Adrenal gland (tissue), 12 donors: ENCODE measurements around the gene MAN1B1. TPM values are rescaled to one million over a fixed set of nuclear protein-coding genes. Genes with fewer than 3 reads are reported as not detected.
"Not testable (repeated sequence)": the region's sequence is repeated elsewhere in the genome, so short reads cannot be mapped to it uniquely, and the experiment has no call there.

Source experiments
- DNase-seq, 7 donors: peaks; one replicate each; pipeline ENCODE4 v3.0.0-alpha.2; 2019 to 2020
- H3K27ac ChIP-seq, 5 donors: fragments of 200-600 bp; sonication (generic) in 4 of 5; 1 replicate in 3 of 5; 2 replicates in 2 of 5; pipeline versions ENCODE4 v1.5.1 to v1.8.0; 2016 to 2020; ENCODE audit warnings: mild to moderate bottlenecking in 1 of 5
- H3K27me3 ChIP-seq: fragments of 200-600 bp; 2 replicates; pipeline ENCODE4 v1.8.0; 2021
- H3K36me3 ChIP-seq, 2 donors: fragments of 200-600 bp; replicated peaks in 1 of 2; 1 replicate in 1 of 2; 2 replicates in 1 of 2; pipeline versions ENCODE4 v1.5.1 to v1.8.0; 2018 to 2022
- H3K4me1 ChIP-seq, 2 donors: fragments of 200-600 bp; replicated peaks in 1 of 2; 1 replicate in 1 of 2; 2 replicates in 1 of 2; pipeline versions ENCODE4 v1.5.1 to v1.8.0; 2018 to 2021
- H3K4me3 ChIP-seq, 4 donors: fragments of 200-600 bp; sonication (generic) in 3 of 4; one replicate each; pipeline ENCODE4 v1.5.1; 2016 to 2018
- H3K9me3 ChIP-seq, 3 donors: fragments of 200-600 bp; sonication (generic) in 1 of 3; replicated peaks in 1 of 3; 1 replicate in 2 of 3; 2 replicates in 1 of 3; pipeline versions ENCODE4 v1.5.1 to v1.8.0; 2016 to 2021
- POLR2A ChIP-seq, 2 donors: fragments of 450-650 bp; IDR thresholded peaks; one replicate each; pipeline ENCODE4 v1.6.1; 2017; ENCODE audit warnings: antibody characterized with exemption in 2 of 2, mild to moderate bottlenecking in 2 of 2, moderate library complexity in 1 of 2
- WGBS, 4 donors: extraction: QIAGEN DNeasy Blood & Tissue Kit in 2 of 4; methylation state at CpG; one replicate each; pipeline versions ENCODE4 v1.1.5 to v1.1.7; 2013 to 2017; 5-methylcytosine and 5-hydroxymethylcytosine counted together
- intact Hi-C, 2 donors: fragments of 100-400 bp; cut with DNase I; formaldehyde crosslinking; loops; one replicate each; pipeline versions ENCODE4 v1.14.1 to v1.15.0; 2022 to 2023
- polyA plus RNA-seq, 3 donors: library from polyadenylated mRNA; stranded (reverse); fragments of 200-250 nt in 2 of 3; fragments of 350-450 nt in 1 of 3; fragmentation: Illumina TruSeq in 1 of 3; extraction: RNeasy Lipid Tissue Mini Kit (QIAGEN cat#74804) in 1 of 3; gene quantifications; one replicate each; pipeline ENCODE4 v1.2.3, GENCODE V29; 2013 to 2014
- total RNA-seq, 9 donors: library from RNA; depleted of rRNA in 4 of 9; stranded (reverse); fragments of >200 nt in 4 of 9; fragments of 120-200 nt in 1 of 9; fragmentation: NEBNext Ultra II Directional in 1 of 9; extraction: Animal tissue kit (Norgen Biotek cat#: 25700) in 1 of 9; gene quantifications; one replicate each; pipeline versions ENCODE4 v1.1.0 to v1.2.4, GENCODE V29; 2013 to 2023
- TF ChIP-seq, protein P1 (sequence below), 6 experiments: fragments of 450-650 bp in 4 of 6; fragments of 200-600 bp in 2 of 6; sonication (generic) in 1 of 6; IDR thresholded peaks; 1 replicate in 5 of 6; 2 replicates in 1 of 6; pipeline versions ENCODE4 v1.5.1 to v1.8.0; 2016 to 2021; ENCODE audit warnings: antibody characterized with exemption in 6 of 6, mild to moderate bottlenecking in 2 of 6, moderate library complexity in 1 of 6
- donor health status: healthy with polysubstance abuse.
- donor health status: Bipolar disorder and iron deficiency.
- donor health status: DM: yes; HTN: yes; CAD: no.
- donor health status: DM: no; HTN: no; CAD: no.
- donor health status: DM: no; HTN: no; CAD: no.
- donor health status: DM: yes; HTN: yes; CAD: no.

MAN1B1 gene
- total and polyA plus RNA-seq, 12 donors, result 44.4 to 138 (median 67.9) TPM

DNA sequence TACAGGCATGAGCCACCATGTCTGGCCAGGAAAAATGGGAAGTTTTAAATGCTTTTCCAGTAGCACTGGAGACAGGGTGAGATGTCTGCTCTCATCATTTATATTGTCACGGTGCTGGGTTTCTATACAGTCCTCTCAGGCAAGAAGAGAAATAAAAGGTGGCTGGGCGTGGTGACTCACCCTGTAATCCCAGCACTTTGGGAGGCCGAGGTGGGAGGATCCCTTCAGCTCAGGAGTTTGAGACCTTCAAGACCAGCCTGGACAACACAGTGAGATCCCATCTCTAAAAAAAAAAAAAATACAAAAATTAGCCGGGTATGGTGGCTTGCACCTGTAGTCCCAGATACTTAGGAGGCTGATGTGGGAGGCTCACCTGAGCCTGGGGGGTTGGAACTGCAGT, 47.4 kb downstream of the MAN1B1 start:
- intact Hi-C loops, result no loop called here
- Histone ChIP-seq H3K4me1 (peaks cover 5 to 9% of the 10 kb centered on the region in 2 donors), H3K4me3 (no peak overlapping the region), H3K36me3 (no peaks in the 10 kb centered on the region), H3K9me3 (no peaks in the 10 kb centered on the region), H3K27ac (no peak overlapping the region), H3K27me3 (peaks cover 38% of the 10 kb centered on the region)
- 68 to 87% (median 78%) methylated on average over 4 of the region's 4 CpGs for WGBS, 4 donors
- no peak for DNase-seq
- TF ChIP-seq, protein P1, sequence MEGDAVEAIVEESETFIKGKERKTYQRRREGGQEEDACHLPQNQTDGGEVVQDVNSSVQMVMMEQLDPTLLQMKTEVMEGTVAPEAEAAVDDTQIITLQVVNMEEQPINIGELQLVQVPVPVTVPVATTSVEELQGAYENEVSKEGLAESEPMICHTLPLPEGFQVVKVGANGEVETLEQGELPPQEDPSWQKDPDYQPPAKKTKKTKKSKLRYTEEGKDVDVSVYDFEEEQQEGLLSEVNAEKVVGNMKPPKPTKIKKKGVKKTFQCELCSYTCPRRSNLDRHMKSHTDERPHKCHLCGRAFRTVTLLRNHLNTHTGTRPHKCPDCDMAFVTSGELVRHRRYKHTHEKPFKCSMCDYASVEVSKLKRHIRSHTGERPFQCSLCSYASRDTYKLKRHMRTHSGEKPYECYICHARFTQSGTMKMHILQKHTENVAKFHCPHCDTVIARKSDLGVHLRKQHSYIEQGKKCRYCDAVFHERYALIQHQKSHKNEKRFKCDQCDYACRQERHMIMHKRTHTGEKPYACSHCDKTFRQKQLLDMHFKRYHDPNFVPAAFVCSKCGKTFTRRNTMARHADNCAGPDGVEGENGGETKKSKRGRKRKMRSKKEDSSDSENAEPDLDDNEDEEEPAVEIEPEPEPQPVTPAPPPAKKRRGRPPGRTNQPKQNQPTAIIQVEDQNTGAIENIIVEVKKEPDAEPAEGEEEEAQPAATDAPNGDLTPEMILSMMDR (IDR thresholded peaks at IDR 0.05), result no peak
- TF ChIP-seq POLR2A (IDR thresholded peaks at IDR 0.05), result no peak

DNA sequence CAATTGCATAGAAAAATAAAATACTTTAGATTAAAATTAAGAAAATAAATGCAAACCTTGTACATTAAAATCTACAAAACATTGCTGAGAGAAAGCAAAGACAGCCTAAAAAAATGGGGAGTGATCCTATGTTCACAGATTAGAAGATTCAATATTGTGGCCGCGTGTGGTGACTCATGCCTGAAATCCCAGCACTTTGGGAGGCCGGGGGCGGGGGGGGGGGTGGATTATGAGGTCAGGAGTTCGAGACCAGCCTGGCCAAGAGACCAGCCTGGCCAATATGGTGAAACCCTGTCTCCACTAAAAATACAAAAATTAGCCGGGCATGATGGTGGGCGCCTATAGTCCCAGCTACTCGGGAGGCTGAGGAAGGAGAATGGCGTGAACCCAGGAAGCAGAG, 48.4 kb downstream of the MAN1B1 start:
- DNase-seq, H3K27ac ChIP-seq, H3K36me3 ChIP-seq, intact Hi-C loops, H3K4me3 ChIP-seq, H3K4me1 ChIP-seq, H3K9me3 ChIP-seq: not testable (repeated sequence)
- WGBS, 4 donors, result 74 to 79% (median 78%) methylated on average over 9 of the region's 9 CpGs
- peaks cover 48% of the 10 kb centered on the region for H3K27me3 ChIP-seq

DNA sequence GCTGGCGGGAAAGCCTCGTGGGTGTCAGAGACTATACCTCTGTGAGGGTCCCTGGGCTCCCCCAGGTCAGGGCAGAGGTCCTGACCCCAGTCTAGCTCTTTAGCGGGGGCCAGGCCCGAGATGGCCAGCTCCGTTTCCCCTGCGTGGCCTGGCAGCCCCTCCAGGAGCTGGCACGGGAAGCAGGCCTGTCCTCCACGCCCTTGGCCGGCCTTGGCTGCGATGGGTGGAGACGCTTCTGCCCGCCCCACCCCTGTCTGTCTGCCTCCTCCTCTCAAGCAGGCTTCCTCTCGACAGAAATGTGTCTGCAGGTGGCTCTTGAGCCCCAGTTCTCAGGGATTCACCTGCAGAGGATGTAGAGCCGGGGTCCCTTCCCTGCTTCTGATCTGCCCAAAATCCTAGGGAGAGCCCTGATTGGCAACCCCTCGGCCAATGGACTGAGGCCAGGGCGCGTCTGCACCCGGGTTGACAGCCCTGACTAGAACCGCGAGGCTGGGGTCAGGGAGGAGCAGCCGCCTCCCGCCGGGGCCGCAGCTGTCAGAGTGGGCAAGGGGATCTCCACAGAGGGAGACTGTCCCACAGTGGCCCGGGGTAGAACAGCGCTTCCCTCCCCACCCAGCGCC, 49.6 kb downstream of the MAN1B1 start:
- H3K27me3 ChIP-seq, result peaks cover 60% of the 10 kb centered on the region
- H3K9me3 ChIP-seq, result no peaks in the 10 kb centered on the region
- H3K4me3 ChIP-seq, result no peak overlapping the region
- no peaks in the 10 kb centered on the region for H3K36me3 ChIP-seq
- H3K27ac ChIP-seq, result no peak overlapping the region
- TF ChIP-seq, protein P1 (IDR thresholded peaks at IDR 0.05), result no peak
- TF ChIP-seq POLR2A (IDR thresholded peaks at IDR 0.05), result no peak
- peak in 1 of 7 donors; percentile 27 for DNase-seq
- intact Hi-C loops, result no loop called here
- 0 to 28% (median 24%) methylated on average over 3 to 27 of the region's 27 CpGs for WGBS, 4 donors
- H3K4me1 ChIP-seq, result peaks cover 0 to 4% of the 10 kb centered on the region in 2 donors

DNA sequence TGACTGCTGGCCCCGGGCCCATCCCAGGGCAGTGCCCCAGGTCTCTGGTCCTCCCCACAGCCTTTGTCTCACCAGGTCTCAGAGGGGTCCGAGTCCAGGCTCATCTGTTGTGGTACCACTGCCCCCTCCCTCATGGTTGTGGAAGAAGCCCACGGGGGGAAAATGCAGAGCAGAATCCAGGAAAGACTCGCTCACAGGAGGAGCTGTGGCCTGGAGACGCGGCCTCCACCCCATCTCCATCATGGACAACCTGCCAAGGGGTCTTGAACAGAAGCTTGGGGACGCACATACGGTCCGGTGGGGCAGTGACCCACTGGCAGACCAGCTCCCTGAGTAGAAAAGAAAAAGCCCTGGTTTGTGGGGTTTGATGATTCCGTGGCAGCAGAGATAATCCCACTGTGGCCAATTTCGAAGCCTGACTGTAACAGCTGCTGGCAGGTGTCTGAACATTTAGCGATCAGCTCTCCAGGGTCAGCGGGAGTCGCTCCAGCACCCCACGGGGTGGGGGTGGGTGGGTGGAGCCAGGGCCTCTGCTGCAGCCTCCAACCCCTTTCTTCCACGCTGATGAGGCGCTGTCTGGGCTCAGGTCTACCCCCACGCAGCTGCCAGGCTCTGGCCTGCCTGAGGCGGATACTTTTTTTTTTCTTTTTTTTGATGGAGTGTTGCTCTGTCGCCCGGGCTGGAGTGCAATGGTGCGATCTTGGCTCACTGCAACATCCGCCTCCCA, 50.3 kb downstream of the MAN1B1 start:
- DNase-seq, result no peak

More for the DNA sequence above, 50.3 kb downstream of the MAN1B1 start:
- Histone ChIP-seq H3K4me1 (peaks cover 0 to 4% of the 10 kb centered on the region in 2 donors), H3K27ac (no peak overlapping the region), H3K9me3 (no peaks in the 10 kb centered on the region), H3K27me3 (peaks cover 67% of the 10 kb centered on the region), H3K36me3 (no peaks in the 10 kb centered on the region), H3K4me3 (no peak overlapping the region)
- TF ChIP-seq, protein P1 (IDR thresholded peaks at IDR 0.05), result no peak
- no peak for TF ChIP-seq POLR2A (IDR thresholded peaks at IDR 0.05)
- 59 to 80% (median 65%) methylated on average over 15 to 23 of the region's 23 CpGs for WGBS, 4 donors
- intact Hi-C loops, result no loop called here
